Measurements from ENCODE around the gene ZBED4.

DNA sequence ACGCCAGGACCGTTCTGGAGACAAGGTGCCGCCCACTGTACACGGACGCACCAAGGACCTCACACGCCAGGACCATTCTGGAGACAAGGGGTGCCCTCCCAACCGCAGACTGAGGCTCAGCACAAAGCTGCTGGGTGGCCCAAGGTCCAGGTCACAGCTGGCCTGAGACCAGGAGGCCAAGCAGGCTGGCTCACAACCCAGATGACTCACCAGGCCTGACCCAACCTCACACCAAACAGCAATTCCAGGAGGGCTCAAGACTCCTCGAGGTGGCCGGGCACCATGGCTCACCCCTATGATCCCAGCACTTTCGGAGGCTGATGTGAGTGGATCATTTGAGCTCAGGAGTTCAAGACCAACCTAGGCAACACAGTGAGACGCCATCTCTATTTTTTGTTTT is 40.8 kb upstream of the ZBED4 start:
- TF ChIP-seq CTCF (IDR thresholded peaks at IDR 0.05) (no peak), POLR2A (IDR thresholded peaks at IDR 0.05) (no peak)

Measured in right lobe of liver (tissue), 4 donors.